HCEC 1CT (cell line): Measurements from ENCODE around the gene PCSK7.
"Not testable (repeated sequence)": the region's sequence is repeated elsewhere in the genome, so short reads cannot be mapped to it uniquely, and the experiment has no call there.

Experiments
- DNase-seq: peaks from one replicate; pipeline ENCODE4 v3.0.0-alpha.2; 2017

Gene PCSK7

GRCh38 chr11:117195761-117196160 is 36.1 kb downstream of the PCSK7 start:
- no peak for DNase-seq

GRCh38 chr11:117195258-117195657 is 36.6 kb downstream of the PCSK7 start:
- no peak for DNase-seq

- no peak for DNase-seq
Measured at GRCh38 chr11:117194267-117194666, 37.6 kb downstream of the PCSK7 start.

GRCh38 chr11:117193130-117194020 is 38.5 kb downstream of the PCSK7 start:
- DNase-seq: no peak

GRCh38 chr11:117192401-117192875 is 39.4 kb downstream of the PCSK7 start:
- DNase-seq: no peak

GRCh38 chr11:117191680-117192400 is 40.0 kb downstream of the PCSK7 start:
- no peak for DNase-seq

GRCh38 chr11:117189941-117190544 is 41.8 kb downstream of the PCSK7 start:
- DNase-seq: no peak

- DNase-seq: no peak
Measured at GRCh38 chr11:117189191-117189940, 42.5 kb downstream of the PCSK7 start.

- DNase-seq: no peak
Measured at GRCh38 chr11:117188620-117189081, 43.2 kb downstream of the PCSK7 start.

GRCh38 chr11:117187799-117188481 is 43.9 kb downstream of the PCSK7 start:
- DNase-seq: no peak

- DNase-seq: no peak
Measured at GRCh38 chr11:117187428-117187798, 44.5 kb downstream of the PCSK7 start.

- no peak for DNase-seq
Measured at GRCh38 chr11:117187007-117187406, 44.9 kb downstream of the PCSK7 start.

GRCh38 chr11:117186431-117186761 is 45.5 kb downstream of the PCSK7 start:
- no peak for DNase-seq

GRCh38 chr11:117185736-117186430 is 46.0 kb downstream of the PCSK7 start:
- no peak for DNase-seq

- no peak for DNase-seq
Measured at GRCh38 chr11:117183724-117184349, 48.0 kb downstream of the PCSK7 start.

- DNase-seq: not testable (repeated sequence)
Measured at GRCh38 chr11:117183178-117183577, 48.7 kb downstream of the PCSK7 start.

- DNase-seq: no peak
Measured at GRCh38 chr11:117182551-117182935, 49.3 kb downstream of the PCSK7 start.

- DNase-seq: no peak
Measured at GRCh38 chr11:117181586-117182550, 50.0 kb downstream of the PCSK7 start.

- DNase-seq: peak; percentile 60
Measured at GRCh38 chr11:117180661-117181585, 51.0 kb downstream of the PCSK7 start.
